GM13976 (cell line): ENCODE measurements around the gene CCM2.

ENCODE experiments used
- DNase-seq: peaks from one replicate; pipeline ENCODE4 v3.0.0; 2012; ENCODE audit warnings: low spot score
- CTCF ChIP-seq: IDR thresholded peaks from 2 replicates; pipeline ENCODE4 v1.5.1; 2012; ENCODE audit warnings: borderline replicate concordance, mild to moderate bottlenecking; ENCODE audit not compliant: insufficient read depth; ENCODE audit errors: extremely low read depth, missing control alignments, control extremely low read depth
- in situ Hi-C: fragments of 300-500 bp; cut with MboI; formaldehyde crosslinking; loops from one replicate; pipeline ENCODE4 v1.12.0; 2022; ENCODE audit warnings: low sequenced_read_pairs, mixed read lengths, inconsistent platforms; ENCODE audit not compliant: unreplicated experiment

The CCM2 gene

GRCh38 chr7:45069444-45070253 is 69.6 kb downstream of the CCM2 start:
- DNase-seq = peak; percentile 32
- no peak for TF ChIP-seq CTCF
- in situ Hi-C loops = no loop called here

- in situ Hi-C loops = no loop called here
- TF ChIP-seq CTCF = no peak
- DNase-seq = no peak
Observed at GRCh38 chr7:45070254-45070642, 70.2 kb downstream of the CCM2 start.

DNA sequence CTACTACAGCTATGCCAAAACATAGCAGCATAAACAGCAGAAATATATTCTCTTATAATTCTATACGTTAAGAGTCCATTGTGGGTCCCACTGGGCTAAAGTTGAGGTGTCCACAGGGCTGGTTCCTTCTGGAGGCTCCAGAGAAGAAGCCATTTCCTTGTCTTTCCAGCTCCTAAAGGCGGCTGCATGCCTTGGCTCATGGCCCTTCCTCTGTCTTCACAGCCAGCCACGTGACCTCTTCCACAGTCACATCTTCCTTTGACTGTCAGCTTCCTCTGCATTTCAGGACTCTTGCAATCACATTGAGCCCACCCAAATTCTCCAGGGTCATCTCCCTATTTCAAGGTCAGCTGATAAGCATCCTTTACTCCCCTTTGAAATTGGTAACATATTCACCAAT is 71.5 kb downstream of the CCM2 start:
- in situ Hi-C loops = no loop called here
- no peak for DNase-seq
- TF ChIP-seq CTCF = no peak

GRCh38 chr7:45072131-45073030 is 72.4 kb downstream of the CCM2 start:
- DNase-seq = no peak
- TF ChIP-seq CTCF = no peak
- in situ Hi-C loops = no loop called here

DNA sequence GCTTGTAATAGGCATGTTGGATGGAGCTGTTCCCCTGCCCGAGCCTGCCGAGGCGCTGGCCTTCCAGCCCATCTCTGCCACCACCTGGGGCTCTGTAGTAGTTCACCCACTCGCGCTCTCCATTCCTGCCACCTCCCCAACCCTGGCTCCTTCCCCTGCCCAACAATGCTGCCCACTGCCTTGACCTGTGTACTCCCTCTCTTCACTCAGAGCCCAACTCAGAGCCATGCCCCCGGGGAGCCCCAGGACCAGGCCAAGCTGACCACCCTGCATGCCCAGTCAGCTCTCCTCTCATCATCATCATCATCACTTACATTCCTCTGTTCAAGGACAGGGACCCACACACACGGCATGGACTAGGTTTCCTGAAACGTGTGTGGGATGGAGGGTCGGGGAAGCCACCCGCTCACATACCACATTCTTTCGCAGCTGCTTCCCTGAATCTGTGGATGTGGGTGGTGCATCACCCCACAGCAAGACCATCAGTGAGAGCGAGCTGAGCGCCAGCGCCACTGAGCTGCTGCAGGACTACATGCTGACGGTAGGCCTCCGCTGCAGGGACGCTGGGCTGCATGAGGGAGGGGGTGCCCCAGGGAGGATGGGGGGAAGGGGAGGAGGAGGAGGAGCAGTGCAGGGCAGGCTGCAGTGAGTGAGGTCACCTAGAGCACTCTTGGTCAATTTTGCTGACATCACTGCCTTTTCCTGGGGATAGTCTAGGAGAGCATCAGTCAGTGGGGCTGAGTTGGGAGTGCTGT is 73.2 kb downstream of the CCM2 start:
- no peak for DNase-seq
- TF ChIP-seq CTCF = no peak

GRCh38 chr7:45073786-45074527 is 74.0 kb downstream of the CCM2 start:
- in situ Hi-C loops = no loop called here
- TF ChIP-seq CTCF = no peak
- peak; percentile 27 for DNase-seq

More for the DNA sequence above, 73.2 kb downstream of the CCM2 start:
- in situ Hi-C loops = no loop called here
